ENCODE data around the gene GDF2.

The GDF2 gene

DNA sequence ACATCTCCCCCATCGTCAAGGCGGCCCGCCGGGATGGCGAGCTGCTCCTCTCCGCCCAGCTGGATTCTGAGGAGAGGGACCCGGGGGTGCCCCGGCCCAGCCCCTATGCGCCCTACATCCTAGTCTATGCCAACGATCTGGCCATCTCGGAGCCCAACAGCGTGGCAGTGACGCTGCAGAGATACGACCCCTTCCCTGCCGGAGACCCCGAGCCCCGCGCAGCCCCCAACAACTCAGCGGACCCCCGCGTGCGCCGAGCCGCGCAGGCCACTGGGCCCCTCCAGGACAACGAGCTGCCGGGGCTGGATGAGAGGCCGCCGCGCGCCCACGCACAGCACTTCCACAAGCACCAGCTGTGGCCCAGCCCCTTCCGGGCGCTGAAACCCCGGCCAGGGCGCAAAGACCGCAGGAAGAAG, 12.2 kb upstream of the GDF2 start:
- peak in 2 of 10 donors; percentile 72 to 79 for DNase-seq
- intact Hi-C loops (cut with DNase I) = no loop called here

DNA sequence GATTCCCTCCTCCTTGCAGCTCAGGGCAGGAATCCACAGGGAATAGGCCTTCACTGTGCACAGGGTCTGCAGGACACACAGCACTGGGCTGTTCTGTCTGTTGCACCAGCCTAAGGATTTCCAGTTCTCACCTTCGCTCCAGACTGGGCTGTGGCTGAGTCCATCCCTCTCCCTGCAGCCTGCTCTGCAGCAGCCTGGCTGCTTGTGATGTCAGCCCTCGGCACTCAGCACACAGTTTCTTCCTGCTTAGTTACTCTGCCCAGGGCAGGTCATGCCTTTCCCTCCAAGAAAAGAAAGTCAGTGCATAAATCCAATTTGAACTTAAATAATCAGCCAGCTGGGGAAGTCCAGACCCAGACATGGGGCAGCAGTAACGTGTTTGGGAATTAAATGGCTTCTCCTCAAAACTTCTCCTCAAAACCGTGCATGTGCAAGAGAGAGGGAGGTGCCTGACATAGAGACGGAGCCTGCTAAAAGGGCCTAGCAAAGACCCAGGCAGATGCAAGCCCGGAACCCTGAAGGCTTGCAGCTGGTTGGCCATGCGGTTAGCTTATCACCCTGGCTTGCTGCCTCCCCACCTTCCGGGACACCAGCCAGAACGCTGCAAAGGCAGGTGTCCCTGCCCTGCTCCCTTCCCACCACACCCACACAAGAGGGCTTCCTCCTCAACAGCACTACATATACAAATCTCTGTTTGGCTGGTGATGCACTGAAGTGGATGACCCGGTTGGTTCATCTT, 10.9 kb upstream of the GDF2 start:
- peak in 2 of 10 donors; percentile 56 to 78 for DNase-seq
- intact Hi-C loops (cut with DNase I) = no loop called here

DNA sequence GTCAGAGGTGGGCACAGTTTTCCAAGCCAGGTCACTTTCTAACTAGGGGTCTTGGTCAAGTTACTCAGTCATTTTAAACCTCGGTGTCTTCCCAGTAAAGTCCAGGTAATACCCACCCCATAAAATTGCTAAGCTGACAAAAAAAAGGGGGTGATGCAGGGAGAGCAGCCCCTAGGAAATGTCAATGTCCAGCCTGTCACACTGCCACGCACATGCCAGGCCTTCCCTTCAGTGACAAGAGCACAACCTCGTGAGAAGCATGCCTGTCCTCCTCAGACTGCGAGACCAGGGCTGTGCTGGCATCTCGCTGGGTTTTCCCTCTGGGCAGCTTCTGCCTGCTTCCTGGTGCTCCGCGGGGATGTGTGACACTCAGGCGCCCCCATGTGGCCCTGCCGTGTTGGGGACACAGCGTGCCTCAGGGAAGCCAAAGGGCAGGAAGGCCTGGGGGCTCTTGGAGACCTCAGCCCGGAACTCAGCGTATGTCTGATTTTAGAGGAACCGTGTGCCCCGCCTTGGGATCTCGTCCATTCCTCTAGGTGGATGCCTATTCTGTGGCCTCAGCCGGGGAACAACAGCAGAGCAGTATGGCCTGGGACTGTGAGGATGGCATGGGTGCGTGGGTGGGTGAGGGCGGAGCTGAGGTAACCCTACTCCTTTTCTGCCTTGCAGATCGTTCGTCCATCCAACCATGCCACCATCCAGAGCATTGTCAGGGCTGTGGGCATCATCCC, 10.2 kb upstream of the GDF2 start:
- DNase-seq = peak; percentile 70 to 98 (median 89)
- intact Hi-C loops (cut with DNase I) = loop anchor here (1.0 kb wide), 1 partner anchor 288 kb away; no protein-coding TSS in a partner anchor

DNA sequence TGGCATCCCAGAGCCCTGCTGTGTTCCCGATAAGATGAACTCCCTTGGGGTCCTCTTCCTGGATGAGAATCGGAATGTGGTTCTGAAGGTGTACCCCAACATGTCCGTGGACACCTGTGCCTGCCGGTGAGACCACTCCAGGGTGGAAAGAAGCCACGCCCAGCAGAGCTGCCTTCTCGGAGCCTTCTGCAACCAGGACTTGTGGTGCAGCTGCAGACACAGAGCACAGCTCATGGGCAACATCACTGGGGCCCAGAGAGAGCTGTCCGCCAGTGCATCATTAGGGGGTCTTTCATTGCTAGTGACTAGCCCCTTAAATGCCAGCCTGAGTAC, 9.6 kb upstream of the GDF2 start:
- DNase-seq = peak in 2 of 10 donors; percentile 40 to 63

DNA sequence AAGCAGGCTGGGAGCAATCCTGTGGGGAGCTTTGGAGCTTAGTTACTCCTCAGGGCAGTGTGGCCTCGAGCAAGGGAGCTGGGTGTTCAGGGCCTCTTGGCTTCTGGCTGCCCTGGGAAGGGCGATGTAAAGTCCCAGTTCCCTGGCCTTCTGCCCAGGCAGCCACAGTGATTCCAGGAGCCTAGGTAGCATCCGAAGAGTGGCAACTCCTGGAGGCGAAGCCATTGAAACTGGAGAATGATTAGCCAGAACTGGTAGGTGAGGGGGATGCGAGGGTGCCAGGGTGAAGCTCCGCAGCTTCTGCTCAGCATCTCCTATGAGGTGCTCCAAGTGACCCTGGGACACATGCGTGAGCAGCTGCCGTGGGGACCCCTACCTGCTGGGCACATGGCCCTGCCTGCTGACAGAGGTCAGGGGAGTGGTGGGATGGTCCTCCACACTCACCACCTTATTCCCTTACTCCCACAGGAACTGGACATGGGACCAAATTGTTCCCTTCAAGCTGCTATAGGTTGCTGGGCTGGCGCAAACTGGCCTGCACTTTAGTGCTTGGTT, 7.8 kb upstream of the GDF2 start:
- intact Hi-C loops (cut with DNase I) = no loop called here
- DNase-seq = peak in 1 of 10 donors; percentile 63

More for the DNA sequence above, 9.6 kb upstream of the GDF2 start:
- intact Hi-C loops (cut with DNase I) = loop anchor here (1.0 kb wide), 1 partner anchor 288 kb away; no protein-coding TSS in a partner anchor

DNA sequence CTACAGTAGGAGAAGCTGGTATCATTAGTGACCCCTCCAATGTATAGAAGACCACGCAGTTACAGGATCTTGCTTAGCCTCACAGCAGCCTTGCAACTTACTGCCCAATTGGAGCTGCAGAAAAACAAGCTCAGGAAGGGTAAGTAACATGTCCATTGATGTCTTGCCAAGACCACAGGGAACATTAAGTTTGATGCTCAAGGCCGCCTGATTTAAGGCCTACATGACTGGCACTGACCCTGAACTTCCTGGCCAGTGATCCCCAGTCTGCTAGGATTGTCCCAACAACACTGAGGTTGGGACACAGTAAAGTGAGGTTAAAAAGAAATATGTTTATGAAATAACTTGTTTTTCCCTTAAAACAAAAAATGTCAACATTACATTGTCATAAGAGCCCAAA, 6.8 kb upstream of the GDF2 start:
- DNase-seq = peak in 1 of 10 donors; percentile 31
- intact Hi-C loops (cut with DNase I) = no loop called here

DNA sequence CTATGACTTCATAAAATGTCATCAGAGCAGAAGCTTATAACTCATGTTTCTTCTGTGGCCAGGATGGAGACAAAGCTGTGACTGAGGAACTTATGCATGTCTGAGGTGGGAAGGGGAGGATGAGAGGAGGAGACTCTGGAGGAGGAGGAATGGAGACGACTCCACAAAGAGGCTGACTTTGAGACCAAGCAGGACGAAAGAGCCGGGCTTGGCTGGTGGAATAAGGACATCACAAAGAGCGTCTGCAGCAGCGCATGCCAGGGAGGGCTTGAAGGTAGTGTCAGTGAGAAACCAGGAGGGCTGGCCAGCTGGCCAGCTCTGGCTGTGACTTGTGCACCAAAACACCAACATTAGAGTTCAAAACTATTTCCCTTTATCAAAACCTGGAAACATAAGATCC, 6.1 kb upstream of the GDF2 start:
- intact Hi-C loops (cut with DNase I) = no loop called here

DNA sequence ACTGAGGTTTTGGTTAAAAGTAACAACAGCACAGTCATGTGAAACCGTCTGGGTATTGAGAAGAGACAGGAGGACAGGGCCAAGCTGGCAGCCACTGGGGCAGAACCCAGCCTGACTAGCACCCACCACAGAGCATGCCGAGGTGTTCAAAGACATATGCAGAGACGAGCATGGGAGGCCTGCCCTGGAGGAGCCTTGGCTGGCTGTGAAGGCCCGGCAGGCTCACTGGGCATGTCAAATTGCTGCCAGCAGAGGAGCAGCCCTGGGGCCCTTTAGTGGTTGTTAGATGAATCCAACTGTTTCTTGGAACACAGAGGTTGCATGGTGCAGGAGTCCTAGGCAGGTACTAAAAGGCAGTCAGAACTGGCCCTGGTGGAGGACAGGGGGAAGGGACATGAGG, 5.0 kb upstream of the GDF2 start:
- intact Hi-C loops (cut with DNase I) = no loop called here
- DNase-seq = peak in 2 of 10 donors; percentile 10 to 50

More for the DNA sequence above, 6.1 kb upstream of the GDF2 start:
- DNase-seq = peak in 1 of 10 donors; percentile 48

DNA sequence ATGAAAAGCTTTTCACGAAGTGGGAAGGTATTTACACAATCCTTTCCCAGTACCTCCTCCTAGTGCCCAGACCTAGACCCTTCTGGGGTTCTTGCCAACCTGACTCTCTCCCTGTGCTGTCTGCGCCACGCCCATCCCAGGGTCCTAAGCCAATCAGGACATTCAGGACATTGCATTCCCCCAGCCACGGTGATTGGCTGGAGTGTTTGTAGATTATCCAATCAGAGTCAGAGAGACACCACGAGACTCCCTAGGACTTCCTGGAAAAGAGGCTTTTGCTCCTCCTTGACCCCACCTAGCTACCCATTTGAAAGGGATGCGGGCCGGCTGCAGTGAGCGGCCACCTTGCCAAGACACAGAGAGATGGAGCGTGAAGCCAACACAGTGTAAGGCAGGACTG, 3.5 kb upstream of the GDF2 start:
- intact Hi-C loops (cut with DNase I) = no loop called here
- peak in 1 of 10 donors; percentile 30 for DNase-seq

DNA sequence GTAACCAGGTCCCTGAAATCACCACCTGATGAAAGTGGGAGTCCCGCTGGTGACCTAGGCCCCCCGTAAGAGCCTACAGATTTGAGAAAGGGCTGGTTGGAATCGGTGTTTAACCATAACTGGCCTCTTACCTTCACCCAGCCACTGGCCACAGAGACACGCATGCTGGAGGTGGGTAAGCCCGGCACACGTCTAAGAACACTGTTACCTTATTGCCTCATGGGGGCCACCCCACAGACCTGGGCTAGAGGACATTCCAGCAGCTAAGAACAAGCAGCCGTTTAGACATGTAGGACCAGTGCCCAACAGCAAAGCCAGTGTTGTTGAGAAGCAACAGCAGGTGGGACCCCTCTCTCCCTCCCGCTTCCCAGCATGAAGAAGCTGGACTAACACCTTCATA, 2.5 kb upstream of the GDF2 start:
- intact Hi-C loops (cut with DNase I) = no loop called here

DNA sequence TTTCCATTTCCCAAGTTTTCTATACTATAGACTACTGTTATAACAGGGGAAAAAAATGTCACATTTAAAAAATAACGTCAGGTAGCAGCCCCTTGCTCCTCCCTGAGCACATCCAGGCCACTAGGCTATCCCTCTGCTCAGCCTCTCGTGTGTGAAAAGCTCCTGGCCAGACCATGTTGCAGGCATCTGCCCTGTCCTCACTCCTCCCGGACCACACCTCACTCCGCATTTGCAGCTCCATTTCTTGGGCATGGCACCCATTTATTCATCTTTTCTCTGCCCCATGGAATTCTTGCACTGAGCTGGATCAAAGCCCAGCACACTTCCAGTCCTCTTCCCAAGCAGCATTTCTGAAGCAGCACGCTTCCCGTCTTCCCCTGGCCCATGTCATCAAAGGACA, 1.4 kb upstream of the GDF2 start:
- intact Hi-C loops (cut with DNase I) = no loop called here
- DNase-seq = peak in 2 of 10 donors; percentile 28 to 44

More for the DNA sequence above, 2.5 kb upstream of the GDF2 start:
- peak in 2 of 10 donors; percentile 26 to 55 for DNase-seq

DNA sequence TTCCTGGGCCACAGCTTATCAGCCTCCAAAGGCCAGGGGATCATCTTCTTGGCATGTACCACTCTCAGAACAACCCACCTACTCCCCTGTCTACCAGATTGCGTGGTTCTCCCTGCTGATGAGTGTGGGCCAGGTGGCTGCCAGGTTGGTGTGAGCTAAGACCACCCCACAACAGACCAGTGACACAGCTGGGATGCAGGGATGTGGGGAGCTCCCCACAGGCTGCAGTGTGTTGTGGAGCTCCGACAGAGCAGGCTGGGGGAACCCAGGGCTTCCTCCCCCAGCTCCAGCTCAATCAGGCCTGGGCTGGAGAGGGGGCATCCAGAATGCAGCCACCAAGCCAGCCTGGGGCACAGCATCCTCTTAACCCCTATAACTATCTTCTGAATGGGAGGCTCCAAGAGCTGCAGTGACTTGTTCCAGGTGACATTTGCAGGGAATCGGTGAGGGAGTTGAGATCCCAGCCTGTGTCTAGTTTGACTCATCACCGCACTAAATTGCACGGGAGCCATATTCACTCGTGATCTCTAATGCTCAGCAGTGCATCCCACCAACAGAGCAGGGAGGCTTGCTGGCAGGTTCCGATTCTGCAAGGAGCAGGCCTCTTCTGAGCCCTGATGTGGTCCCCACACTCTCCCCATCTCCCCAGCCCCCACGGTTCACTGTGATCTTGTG, 596 bp upstream of the GDF2 start:
- DNase-seq = peak in 2 of 10 donors; percentile 33 to 46
- intact Hi-C loops (cut with DNase I) = no loop called here

DNA sequence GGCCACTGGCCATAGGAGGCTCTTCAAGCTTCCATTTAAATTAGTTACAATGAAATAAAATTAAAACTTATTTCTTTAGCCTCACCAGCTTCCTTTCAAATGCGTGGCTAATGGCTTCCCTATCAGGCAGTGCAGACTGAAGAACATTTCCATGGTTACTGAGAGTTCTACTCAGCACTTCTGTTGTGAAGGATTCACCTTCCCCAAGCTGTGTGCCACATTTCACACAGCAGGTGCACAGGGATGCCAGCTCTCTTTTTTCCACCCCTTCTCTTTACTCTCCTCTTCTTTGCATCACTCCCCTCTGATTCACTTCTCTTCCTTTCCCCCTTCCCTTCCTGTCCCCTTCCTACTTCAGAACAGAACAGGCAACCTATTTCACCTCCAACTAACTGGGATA, 833 bp downstream of the GDF2 start:
- intact Hi-C loops (cut with DNase I) = no loop called here
- peak in 1 of 10 donors; percentile 12 for DNase-seq

DNA sequence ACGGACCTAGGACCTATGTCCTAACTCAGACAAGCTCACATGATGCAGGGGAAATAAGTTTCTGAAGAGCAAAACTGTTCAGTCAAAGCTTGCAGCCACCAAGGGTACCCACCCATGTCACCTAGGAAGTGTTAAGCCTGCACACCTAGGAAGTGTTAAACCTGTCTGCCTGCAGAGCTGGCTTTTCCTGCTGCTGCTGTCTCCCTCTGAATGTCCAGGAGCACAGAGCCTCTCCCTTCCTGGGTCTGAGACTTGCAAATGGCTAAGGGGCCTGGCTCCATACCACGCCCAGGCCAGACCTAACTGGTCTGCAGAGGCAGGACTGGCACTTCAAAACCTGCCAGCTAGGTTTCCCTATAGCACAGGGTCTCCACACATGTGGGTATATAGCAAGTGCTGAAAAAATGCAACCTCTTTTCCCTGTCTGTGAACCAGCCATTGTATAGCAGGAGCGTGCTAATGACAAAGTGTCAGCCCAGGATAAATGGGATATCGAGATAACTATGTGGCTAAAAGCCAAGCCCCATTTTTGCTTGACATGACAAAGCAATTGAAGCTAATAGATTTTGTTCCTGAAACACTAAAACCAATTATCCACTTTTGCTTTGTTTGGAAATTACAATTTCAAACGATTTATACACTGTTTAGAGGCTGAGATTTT, 1.5 kb downstream of the GDF2 start:
- peak in 1 of 10 donors; percentile 20 for DNase-seq
- intact Hi-C loops (cut with DNase I) = no loop called here

DNA sequence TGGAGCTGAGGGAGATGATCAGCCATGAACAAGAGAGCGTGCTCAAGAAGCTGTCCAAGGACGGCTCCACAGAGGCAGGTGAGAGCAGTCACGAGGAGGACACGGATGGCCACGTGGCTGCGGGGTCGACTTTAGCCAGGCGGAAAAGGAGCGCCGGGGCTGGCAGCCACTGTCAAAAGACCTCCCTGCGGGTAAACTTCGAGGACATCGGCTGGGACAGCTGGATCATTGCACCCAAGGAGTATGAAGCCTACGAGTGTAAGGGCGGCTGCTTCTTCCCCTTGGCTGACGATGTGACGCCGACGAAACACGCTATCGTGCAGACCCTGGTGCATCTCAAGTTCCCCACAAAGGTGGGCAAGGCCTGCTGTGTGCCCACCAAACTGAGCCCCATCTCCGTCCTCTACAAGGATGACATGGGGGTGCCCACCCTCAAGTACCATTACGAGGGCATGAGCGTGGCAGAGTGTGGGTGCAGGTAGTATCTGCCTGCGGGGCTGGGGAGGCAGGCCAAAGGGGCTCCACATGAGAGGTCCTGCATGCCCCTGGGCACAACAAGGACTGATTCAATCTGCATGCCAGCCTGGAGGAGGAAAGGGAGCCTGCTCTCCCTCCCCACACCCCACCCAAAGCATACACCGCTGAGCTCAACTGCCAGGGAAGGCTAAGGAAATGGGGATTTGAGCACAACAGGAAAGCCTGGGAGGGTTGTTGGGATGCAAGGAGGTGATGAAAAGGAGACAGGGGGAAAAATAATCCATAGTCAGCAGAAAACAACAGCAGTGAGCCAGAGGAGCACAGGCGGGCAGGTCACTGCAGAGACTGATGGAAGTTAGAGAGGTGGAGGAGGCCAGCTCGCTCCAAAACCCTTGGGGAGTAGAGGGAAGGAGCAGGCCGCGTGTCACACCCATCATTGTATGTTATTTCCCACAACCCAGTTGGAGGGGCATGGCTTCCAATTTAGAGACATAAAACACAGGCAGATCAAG, 3.3 kb downstream of the GDF2 start:
- intact Hi-C loops (cut with DNase I) = no loop called here
- DNase-seq = peak in 2 of 10 donors; percentile 64 to 75

DNA sequence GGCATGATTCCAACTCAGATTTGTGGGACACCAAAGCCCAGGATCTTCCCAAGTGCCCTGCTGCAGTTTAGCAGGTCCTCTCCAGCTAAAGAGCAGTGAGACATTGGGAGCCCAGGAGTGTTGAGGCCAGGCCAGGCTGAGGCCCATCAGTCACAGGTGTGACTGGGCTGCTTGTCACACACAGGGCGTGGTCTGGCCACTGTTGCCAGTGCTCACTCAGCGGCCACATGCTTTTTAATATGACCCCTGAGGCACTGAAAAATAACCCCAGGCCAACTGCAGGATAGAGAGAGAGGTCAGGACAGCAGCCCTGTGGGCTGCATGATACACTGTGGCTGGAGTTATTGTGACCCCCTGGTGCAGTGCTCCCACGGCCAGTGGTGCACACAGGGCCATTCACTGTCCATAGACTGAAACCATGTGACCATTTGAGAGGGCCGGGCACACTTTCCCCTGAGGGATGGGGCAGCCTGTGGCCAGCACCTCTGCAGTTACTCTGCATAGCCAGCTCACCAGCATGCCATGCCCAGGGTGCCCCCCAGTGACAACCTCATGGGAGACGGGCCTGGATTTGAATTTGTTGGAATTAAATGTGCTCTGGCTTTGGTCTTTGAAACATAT, 4.2 kb downstream of the GDF2 start:
- DNase-seq = peak in 2 of 10 donors; percentile 35 to 77
- intact Hi-C loops (cut with DNase I) = no loop called here

DNA sequence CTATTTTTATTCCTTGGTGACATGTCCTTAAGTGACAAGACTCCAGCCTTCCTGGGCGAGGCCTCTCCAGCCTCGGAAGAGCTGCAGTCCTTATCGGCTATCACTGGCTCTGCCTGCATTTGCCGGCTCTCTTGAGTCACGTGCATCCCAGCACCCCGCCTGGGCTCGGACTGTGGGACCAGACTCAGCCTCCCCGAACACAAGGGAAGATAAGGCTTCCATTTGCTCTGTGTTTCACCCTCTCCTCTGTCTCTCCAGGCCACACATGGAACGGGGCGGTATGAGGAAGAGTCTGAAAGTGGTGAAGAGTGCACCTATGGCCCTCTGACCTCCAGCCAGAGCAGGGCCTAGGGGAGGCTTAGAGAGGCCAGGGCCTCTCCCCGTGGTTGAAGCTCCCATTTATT, 4.7 kb downstream of the GDF2 start:
- DNase-seq = peak in 2 of 10 donors; percentile 20 to 70
- intact Hi-C loops (cut with DNase I) = no loop called here

DNA sequence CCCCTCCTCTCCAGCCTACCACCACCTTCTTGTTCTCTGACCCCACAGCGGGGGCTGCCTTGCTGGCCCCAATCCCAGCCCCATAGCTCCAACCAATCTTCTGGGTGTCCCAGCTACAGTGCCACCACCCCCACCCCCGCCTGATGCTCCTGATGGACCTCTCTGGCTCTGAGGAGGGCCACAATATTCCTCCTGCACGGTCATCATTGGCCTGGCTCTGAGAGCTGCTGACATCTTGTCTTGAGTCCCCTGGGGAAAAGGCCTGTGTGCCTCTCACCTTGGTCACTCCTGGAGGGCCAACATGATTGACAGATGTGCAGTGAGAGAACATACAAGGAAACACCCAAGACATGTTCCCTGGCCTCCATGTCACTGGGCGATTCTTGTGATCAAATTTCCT, 7.6 kb downstream of the GDF2 start:
- DNase-seq = peak in 1 of 10 donors; percentile 18
- intact Hi-C loops (cut with DNase I) = no loop called here

DNA sequence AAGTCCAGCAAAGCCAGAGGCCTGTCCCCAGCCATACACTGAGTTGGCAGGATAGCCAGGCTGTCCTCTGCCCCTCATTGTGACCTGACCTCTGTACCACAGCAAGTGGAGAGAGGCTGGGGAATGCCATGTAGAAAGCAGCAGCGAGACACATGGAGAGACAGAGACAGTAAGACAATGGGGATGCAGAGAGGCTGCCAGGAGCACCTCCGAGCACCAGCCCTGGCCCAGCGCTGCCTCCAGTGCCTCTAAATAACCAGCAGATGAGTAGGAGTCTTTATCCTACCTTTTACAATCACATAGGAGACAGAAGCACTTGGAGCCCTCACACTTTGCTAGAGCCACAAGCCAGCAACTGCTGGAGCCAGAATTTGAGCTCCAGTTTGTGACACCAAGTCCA, 8.1 kb downstream of the GDF2 start:
- peak in 2 of 10 donors; percentile 52 to 58 for DNase-seq
- intact Hi-C loops (cut with DNase I) = no loop called here
